Parathyroid adenoma (tissue), 2 donors: Measurements from ENCODE around the gene RNF19B.

ENCODE experiments used
- H2AFZ ChIP-seq: fragments of 300-600 bp; sonication (generic); one replicate; pipeline ENCODE4 v1.7.0; 2017; ENCODE audit warnings: antibody characterized with exemption, mild to moderate bottlenecking
- H3K27ac ChIP-seq: fragments of 300-600 bp; sonication (generic); one replicate; pipeline ENCODE4 v1.7.0; 2017
- H3K27me3 ChIP-seq: fragments of 300-600 bp; sonication (generic); one replicate; pipeline ENCODE4 v1.7.0; 2017; ENCODE audit warnings: low read length; ENCODE audit not compliant: control insufficient read depth, insufficient read depth
- H3K36me3 ChIP-seq: fragments of 300-600 bp; sonication (generic); one replicate; pipeline ENCODE4 v1.7.0; 2017; ENCODE audit warnings: low read length; ENCODE audit not compliant: control insufficient read depth, insufficient read depth
- H3K4me1 ChIP-seq: fragments of 300-600 bp; sonication (generic); one replicate; pipeline ENCODE4 v1.7.0; 2017; ENCODE audit warnings: control low read depth
- H3K4me2 ChIP-seq: fragments of 300-600 bp; sonication (generic); one replicate; pipeline ENCODE4 v1.7.0; 2017; ENCODE audit warnings: low read length
- H3K4me3 ChIP-seq: fragments of 300-600 bp; sonication (generic); one replicate; pipeline ENCODE4 v1.7.0; 2017; ENCODE audit warnings: low read depth, low read length
- H3K79me2 ChIP-seq: fragments of 300-600 bp; sonication (generic); one replicate; pipeline ENCODE4 v1.7.0; 2017; ENCODE audit warnings: control low read depth
- H3K9ac ChIP-seq: fragments of 300-600 bp; sonication (generic); one replicate; pipeline ENCODE4 v1.7.0; 2017; ENCODE audit warnings: mild to moderate bottlenecking
- H3K9me3 ChIP-seq: fragments of 300-600 bp; sonication (generic); one replicate; pipeline ENCODE4 v1.7.0; 2017; ENCODE audit warnings: low read length; ENCODE audit not compliant: control insufficient read depth
- TF ChIP-seq, protein P1 (sequence below): fragments of 300-600 bp; sonication (generic); IDR thresholded peaks from one replicate; pipeline ENCODE4 v1.7.0; 2017; ENCODE audit warnings: antibody characterized with exemption, mild to moderate bottlenecking
- donor health status: primary hyperparathyroidism.

Gene RNF19B

DNA sequence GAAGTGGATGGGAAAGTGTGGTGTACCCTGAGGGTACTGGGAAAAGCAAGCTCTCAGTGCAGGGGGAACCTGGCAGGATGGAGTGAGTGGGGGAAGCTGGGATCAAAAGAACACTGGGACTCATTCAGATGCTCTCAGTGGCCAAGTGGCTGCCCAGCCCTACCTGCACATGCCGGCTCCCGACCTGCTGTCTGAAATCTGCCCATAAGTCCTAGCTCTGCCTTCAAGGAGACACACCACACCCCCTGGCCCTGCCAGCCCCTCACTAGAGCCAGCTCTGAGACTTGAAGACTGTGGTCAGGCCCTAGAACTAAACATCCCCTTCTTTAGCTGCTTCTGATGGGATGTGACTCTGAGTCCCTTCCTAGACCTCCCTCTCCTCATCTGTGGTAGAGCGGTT is 65.7 kb downstream of the RNF19B start:
- H3K4me1 ChIP-seq, result no peaks in the 10 kb centered on the region
- no peak overlapping the region for H3K4me2 ChIP-seq
- no peak overlapping the region for H2AFZ ChIP-seq
- H3K27me3 ChIP-seq, result no peaks in the 10 kb centered on the region
- H3K9me3 ChIP-seq, result no peaks in the 10 kb centered on the region
- no peak overlapping the region for H3K27ac ChIP-seq
- TF ChIP-seq, protein P1, sequence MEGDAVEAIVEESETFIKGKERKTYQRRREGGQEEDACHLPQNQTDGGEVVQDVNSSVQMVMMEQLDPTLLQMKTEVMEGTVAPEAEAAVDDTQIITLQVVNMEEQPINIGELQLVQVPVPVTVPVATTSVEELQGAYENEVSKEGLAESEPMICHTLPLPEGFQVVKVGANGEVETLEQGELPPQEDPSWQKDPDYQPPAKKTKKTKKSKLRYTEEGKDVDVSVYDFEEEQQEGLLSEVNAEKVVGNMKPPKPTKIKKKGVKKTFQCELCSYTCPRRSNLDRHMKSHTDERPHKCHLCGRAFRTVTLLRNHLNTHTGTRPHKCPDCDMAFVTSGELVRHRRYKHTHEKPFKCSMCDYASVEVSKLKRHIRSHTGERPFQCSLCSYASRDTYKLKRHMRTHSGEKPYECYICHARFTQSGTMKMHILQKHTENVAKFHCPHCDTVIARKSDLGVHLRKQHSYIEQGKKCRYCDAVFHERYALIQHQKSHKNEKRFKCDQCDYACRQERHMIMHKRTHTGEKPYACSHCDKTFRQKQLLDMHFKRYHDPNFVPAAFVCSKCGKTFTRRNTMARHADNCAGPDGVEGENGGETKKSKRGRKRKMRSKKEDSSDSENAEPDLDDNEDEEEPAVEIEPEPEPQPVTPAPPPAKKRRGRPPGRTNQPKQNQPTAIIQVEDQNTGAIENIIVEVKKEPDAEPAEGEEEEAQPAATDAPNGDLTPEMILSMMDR, result no peak
- no peaks in the 10 kb centered on the region for H3K79me2 ChIP-seq
- H3K36me3 ChIP-seq, result no peaks in the 10 kb centered on the region
- H3K9ac ChIP-seq, result no peak overlapping the region
- H3K4me3 ChIP-seq, result no peak overlapping the region

DNA sequence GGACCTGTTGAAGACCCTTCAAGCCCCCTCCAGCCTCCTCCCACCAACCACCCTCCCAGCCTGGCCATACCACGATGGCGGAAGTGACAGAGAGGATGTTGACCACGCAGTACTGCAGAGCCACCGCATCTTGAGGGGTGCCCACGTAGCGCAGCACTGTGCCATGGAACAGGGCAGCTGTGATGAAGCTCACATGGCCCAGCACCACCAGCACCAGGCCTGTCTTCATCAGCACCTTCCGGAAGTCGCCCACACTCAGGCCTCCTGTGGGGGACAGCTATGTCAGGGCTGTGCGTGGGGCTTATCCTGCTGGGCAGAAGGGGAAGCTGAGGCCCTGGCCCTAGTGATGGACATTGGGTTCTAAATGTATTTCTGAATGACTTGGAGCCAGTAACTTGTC is 66.6 kb downstream of the RNF19B start:
- Histone ChIP-seq H3K9me3 (no peaks in the 10 kb centered on the region), H3K4me2 (no peak overlapping the region), H3K4me1 (no peaks in the 10 kb centered on the region), H2AFZ (no peak overlapping the region), H3K27ac (no peak overlapping the region), H3K27me3 (no peaks in the 10 kb centered on the region), H3K79me2 (no peaks in the 10 kb centered on the region), H3K4me3 (no peak overlapping the region), H3K36me3 (no peaks in the 10 kb centered on the region), H3K9ac (no peak overlapping the region)
- TF ChIP-seq, protein P1, result no peak

DNA sequence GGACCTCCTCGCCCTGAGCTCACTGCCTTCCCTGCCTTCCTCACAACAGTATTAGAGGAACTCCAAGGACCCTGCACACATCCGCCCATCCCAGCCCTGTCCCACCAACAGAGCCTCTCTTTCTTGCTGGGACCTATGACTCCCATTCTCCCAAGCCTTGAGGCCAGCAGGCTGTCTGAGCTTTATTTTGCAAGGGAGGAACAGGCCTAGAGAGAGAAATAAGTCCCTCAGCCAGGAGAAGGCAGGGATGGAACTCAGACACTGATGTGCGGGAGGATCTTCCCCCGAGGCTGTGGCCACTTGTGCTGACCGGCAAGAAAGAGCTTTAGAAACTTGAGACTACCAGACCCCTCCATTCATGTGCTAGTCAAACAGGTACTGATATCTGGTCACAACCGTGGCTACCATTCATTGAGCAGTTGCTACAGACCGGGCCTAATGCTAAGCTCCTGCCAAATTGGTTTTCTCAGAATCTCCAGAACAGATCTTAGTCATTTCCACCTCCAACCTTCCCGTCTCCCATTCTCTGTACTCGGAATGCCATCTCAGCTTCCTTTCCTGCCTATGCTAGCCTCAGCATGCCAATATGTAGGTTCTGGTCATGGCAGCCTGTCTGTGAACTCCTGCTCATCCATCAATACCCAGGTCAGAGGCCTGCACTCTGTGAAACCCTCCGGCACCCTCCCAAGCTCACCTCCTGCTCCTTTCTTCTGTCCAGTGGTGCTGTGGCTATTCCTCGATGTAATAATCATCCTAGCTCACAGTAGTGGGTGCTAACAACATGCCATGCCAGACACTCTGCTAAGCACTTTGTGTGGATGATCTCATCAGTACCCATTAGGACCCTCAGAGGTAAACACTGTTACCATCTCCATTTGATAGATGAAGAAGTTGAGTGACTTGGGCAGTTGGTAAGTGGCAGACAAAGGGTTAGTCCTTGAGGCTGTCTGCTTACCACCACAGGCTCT is 67.2 kb downstream of the RNF19B start:
- H3K27ac ChIP-seq, result no peak overlapping the region
- no peak overlapping the region for H3K9ac ChIP-seq
- no peak overlapping the region for H3K4me3 ChIP-seq
- TF ChIP-seq, protein P1, result no peak
- no peaks in the 10 kb centered on the region for H3K27me3 ChIP-seq
- no peaks in the 10 kb centered on the region for H3K4me1 ChIP-seq
- H3K4me2 ChIP-seq, result no peak overlapping the region
- H3K9me3 ChIP-seq, result no peaks in the 10 kb centered on the region
- no peaks in the 10 kb centered on the region for H3K36me3 ChIP-seq
- no peaks in the 10 kb centered on the region for H3K79me2 ChIP-seq
- no peak overlapping the region for H2AFZ ChIP-seq

DNA sequence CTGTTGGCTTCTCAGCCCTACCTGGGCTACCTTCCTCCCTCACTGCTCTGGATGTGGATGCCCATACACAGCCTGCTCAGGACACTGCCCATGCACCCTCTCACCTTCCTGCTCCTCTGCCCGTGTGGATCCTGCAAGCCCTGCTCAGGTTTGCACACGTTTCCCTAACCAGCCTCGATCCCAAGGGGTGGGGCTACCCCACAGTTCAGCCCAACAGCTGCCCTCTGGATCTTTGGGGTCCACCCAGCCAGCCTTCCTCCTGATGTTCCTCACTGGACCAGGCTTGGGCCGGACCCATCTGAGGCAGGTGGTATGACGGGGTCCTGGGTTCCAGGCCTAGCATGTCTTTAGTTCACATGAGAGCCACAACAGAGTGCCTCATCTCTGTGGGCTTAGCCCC is 68.2 kb downstream of the RNF19B start:
- H3K27me3 ChIP-seq, result no peaks in the 10 kb centered on the region
- no peaks in the 10 kb centered on the region for H3K36me3 ChIP-seq
- H3K27ac ChIP-seq, result no peak overlapping the region
- TF ChIP-seq, protein P1, result no peak
- no peaks in the 10 kb centered on the region for H3K9me3 ChIP-seq
- H3K9ac ChIP-seq, result no peak overlapping the region
- H3K4me3 ChIP-seq, result no peak overlapping the region
- H3K79me2 ChIP-seq, result no peaks in the 10 kb centered on the region
- H2AFZ ChIP-seq, result no peak overlapping the region
- no peak overlapping the region for H3K4me2 ChIP-seq
- no peaks in the 10 kb centered on the region for H3K4me1 ChIP-seq
